GM12891 (cell line): ENCODE data around the gene ARHGEF39.

ENCODE experiments used
- POLR2A ChIP-seq: IDR thresholded peaks from 2 replicates; pipeline ENCODE4 v1.6.1; 2011; ENCODE audit warnings: low read depth, low read length, control low read depth
- POLR2AphosphoS5 ChIP-seq: IDR thresholded peaks from 2 replicates; pipeline ENCODE4 v1.6.1; 2011; ENCODE audit warnings: low read depth, low read length, control low read depth
- POU2F2 ChIP-seq: IDR thresholded peaks from 2 replicates; pipeline ENCODE4 v1.6.1; 2011; ENCODE audit warnings: low read depth, mild to moderate bottlenecking, control low read depth, low read length, moderate library complexity
- SPI1 ChIP-seq: IDR thresholded peaks from 2 replicates; pipeline ENCODE4 v1.6.1; 2011; ENCODE audit warnings: low read depth, low read length, control low read depth
- TAF1 ChIP-seq: IDR thresholded peaks from 2 replicates; pipeline ENCODE4 v1.6.1; 2011; ENCODE audit warnings: low read depth, low read length, control low read depth

GRCh38 chr9:35674025-35674361 is 9.0 kb upstream of the ARHGEF39 start:
- TF ChIP-seq POLR2A (no peak), POLR2AphosphoS5 (no peak), TAF1 (no peak), SPI1 (no peak), POU2F2 (no peak)
